ENCODE results near the gene SRSF6. TPM values are rescaled to one million over a fixed set of nuclear protein-coding genes. Genes with fewer than 3 reads are reported as not detected.

SRSF6 gene
- polyA plus RNA-seq, 2 of the 4 experiments (the other 2 are of a cell fraction): 99.3 to 145 TPM

GRCh38 chr20:43458422-43458924 is 777 bp downstream of the SRSF6 start:
- no peak; a peak in 5 of 6 replicates for ATAC-seq
- CTCF ChIA-PET: no interaction called here
- 0% methylated on average over 1 of the region's 41 CpGs for WGBS (ENCODE audit: missing lambda C conversion rate)

GRCh38 chr20:43459022-43459942 is 1.6 kb downstream of the SRSF6 start:
- FAIRE-seq (no peak), ATAC-seq (no peak), DNase-seq (ENCODE audit: low read depth in 1 of 2, low spot score in 1 of 2) (peak in 1 of 2 experiments; percentile 45)
- 55% methylated on average over 12 of the region's 12 CpGs for WGBS (ENCODE audit: missing lambda C conversion rate)
- ChIA-PET CTCF (interaction anchor here (0.5 kb wide), 1 partner anchor 259 kb away, joined by 4 read pairs; no protein-coding TSS in a partner anchor), POLR2A (interaction anchor here (1.9 kb wide), 1 partner anchor 48 kb away, joined by 11 read pairs; the partner anchor contains the start of gene L3MBTL1)
- no peak for TF ChIP-seq JUNB (IDR thresholded peaks at IDR 0.05)
- TF ChIP-seq TP53 (CRISPR knock-in tag; IDR thresholded peaks at IDR 0.05): 0 out of 2 replicates have a peak, but pooled peaks have one; percentile 51
- Histone ChIP-seq H3K4me3 (peak overlapping the region; percentile 88), H3K27ac (peak overlapping the region; percentile 99), H3K9me3 (no peaks in the 10 kb centered on the region), H3K4me2 (peak overlapping the region; percentile 98), H3K4me1 (peaks cover 18% of the 10 kb centered on the region; the same call in 2 of the 3 replicates)

More at GRCh38 chr20:43458422-43458924, 777 bp downstream of the SRSF6 start:
- H3K4me3 ChIP-seq: peak overlapping the region; percentile 88
- H3K4me2 ChIP-seq: peak overlapping the region; percentile 98
- TF ChIP-seq, protein P1, sequence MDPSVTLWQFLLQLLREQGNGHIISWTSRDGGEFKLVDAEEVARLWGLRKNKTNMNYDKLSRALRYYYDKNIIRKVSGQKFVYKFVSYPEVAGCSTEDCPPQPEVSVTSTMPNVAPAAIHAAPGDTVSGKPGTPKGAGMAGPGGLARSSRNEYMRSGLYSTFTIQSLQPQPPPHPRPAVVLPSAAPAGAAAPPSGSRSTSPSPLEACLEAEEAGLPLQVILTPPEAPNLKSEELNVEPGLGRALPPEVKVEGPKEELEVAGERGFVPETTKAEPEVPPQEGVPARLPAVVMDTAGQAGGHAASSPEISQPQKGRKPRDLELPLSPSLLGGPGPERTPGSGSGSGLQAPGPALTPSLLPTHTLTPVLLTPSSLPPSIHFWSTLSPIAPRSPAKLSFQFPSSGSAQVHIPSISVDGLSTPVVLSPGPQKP (IDR thresholded peaks at IDR 0.05; ENCODE audit: low read depth, low read length): no peak
- TF ChIP-seq EHF (CRISPR knock-in tag; IDR thresholded peaks at IDR 0.05) (no peak), GATA3 (IDR thresholded peaks at IDR 0.05; ENCODE audit: borderline replicate concordance) (no peak), HOXB13 (CRISPR knock-in tag; IDR thresholded peaks at IDR 0.05; ENCODE audit: low read depth) (no peak), MYC (IDR thresholded peaks at IDR 0.05; ENCODE audit: borderline replicate concordance, low read length) (no peak), JUN (IDR thresholded peaks at IDR 0.05) (no peak), HOXB5 (CRISPR knock-in tag; IDR thresholded peaks at IDR 0.05) (no peak), RAD21 (conservative IDR thresholded peaks at IDR 0.05 in 1 of 2, IDR thresholded peaks at IDR 0.05 in 1 of 2) (no peak), ZSCAN20 (CRISPR knock-in tag; IDR thresholded peaks at IDR 0.05) (no peak), HDAC2 (IDR thresholded peaks at IDR 0.05) (no peak), HEYL (CRISPR knock-in tag; IDR thresholded peaks at IDR 0.05) (no peak), FOXS1 (CRISPR knock-in tag; IDR thresholded peaks at IDR 0.05) (no peak), NPAS2 (CRISPR knock-in tag; IDR thresholded peaks at IDR 0.05; ENCODE audit: borderline replicate concordance) (no peak), RCOR1 (IDR thresholded peaks at IDR 0.05; ENCODE audit: low read depth, low read length) (no peak)
- TF ChIP-seq, protein P2, sequence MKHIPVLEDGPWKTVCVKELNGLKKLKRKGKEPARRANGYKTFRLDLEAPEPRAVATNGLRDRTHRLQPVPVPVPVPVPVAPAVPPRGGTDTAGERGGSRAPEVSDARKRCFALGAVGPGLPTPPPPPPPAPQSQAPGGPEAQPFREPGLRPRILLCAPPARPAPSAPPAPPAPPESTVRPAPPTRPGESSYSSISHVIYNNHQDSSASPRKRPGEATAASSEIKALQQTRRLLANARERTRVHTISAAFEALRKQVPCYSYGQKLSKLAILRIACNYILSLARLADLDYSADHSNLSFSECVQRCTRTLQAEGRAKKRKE (CRISPR knock-in tag; IDR thresholded peaks at IDR 0.05; ENCODE audit: low read depth): no peak
- TF ChIP-seq, protein P3, sequence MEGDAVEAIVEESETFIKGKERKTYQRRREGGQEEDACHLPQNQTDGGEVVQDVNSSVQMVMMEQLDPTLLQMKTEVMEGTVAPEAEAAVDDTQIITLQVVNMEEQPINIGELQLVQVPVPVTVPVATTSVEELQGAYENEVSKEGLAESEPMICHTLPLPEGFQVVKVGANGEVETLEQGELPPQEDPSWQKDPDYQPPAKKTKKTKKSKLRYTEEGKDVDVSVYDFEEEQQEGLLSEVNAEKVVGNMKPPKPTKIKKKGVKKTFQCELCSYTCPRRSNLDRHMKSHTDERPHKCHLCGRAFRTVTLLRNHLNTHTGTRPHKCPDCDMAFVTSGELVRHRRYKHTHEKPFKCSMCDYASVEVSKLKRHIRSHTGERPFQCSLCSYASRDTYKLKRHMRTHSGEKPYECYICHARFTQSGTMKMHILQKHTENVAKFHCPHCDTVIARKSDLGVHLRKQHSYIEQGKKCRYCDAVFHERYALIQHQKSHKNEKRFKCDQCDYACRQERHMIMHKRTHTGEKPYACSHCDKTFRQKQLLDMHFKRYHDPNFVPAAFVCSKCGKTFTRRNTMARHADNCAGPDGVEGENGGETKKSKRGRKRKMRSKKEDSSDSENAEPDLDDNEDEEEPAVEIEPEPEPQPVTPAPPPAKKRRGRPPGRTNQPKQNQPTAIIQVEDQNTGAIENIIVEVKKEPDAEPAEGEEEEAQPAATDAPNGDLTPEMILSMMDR (IDR thresholded peaks at IDR 0.05): no peak
- TF ChIP-seq, protein P4, sequence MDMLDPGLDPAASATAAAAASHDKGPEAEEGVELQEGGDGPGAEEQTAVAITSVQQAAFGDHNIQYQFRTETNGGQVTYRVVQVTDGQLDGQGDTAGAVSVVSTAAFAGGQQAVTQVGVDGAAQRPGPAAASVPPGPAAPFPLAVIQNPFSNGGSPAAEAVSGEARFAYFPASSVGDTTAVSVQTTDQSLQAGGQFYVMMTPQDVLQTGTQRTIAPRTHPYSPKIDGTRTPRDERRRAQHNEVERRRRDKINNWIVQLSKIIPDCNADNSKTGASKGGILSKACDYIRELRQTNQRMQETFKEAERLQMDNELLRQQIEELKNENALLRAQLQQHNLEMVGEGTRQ (IDR thresholded peaks at IDR 0.05): no peak
- H3K4me1 ChIP-seq: peaks cover 18% of the 10 kb centered on the region; the same call in 2 of the 3 replicates
- H3K9me3 ChIP-seq: no peaks in the 10 kb centered on the region
- DNase-seq (ENCODE audit: low read depth in 1 of 2, low spot score in 1 of 2) (no peak), FAIRE-seq (no peak)
- POLR2A ChIA-PET: interaction anchor here (0.6 to 1.9 kb wide), 4 partner anchors 10 to 101 kb away, joined by 3 to 11 read pairs (median 4); partner anchors contain the start of genes L3MBTL1 and SGK2
- peak overlapping the region; percentile 99 for H3K27ac ChIP-seq
